ENCODE data around the gene ULBP1.
"Not testable (repeated sequence)": the region's sequence is repeated elsewhere in the genome, so short reads cannot be mapped to it uniquely, and the experiment has no call there.

Gene ULBP1

GRCh38 chr6:150008588-150008987, 44.8 kb downstream of the ULBP1 start:
- peak; percentile 32 for DNase-seq

- not testable (repeated sequence) for DNase-seq
Observed at GRCh38 chr6:150012846-150013784, 49.4 kb downstream of the ULBP1 start.

DNA sequence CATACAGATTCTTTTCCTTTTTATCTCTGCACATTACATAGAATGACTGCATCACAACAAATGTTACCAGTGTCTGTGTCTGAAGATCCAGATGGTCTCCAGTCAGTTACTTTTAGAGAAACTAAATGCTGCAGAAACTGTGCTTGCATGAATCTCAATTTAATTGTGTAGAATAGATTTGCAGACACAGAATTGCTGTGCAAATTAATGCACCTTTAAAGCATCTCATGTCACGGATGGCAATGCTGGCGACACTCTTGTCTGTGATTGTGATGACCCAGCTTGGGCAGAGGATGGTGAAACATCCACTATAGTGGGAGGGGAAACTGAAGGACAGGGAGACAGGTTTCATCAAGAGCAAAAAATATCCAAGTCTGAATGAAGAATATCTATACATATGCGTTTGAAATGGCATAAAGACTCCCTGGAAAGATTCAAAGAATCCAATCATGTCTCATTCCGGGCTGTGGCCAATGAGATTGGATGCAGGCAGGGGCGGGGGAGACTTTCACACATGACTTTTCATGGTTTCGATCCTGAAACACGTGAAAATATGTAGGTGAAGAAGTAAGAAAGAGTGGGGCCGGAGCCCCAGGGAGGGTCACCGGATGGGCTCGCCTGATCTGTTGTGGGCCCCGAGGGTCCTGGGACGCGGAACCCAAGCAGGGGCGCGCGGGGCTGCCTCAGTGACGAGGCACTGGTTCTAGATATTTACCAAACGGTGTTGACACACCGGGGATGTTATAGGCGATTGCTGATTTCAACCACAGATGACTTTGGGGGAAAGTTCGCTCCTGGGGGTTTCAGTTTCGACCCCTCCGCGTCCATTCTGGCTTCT, 50.3 kb downstream of the ULBP1 start:
- not testable (repeated sequence) for DNase-seq

- DNase-seq = not testable (repeated sequence)
Observed at GRCh38 chr6:150014623-150015280, 51.0 kb downstream of the ULBP1 start.

- DNase-seq = not testable (repeated sequence)
Observed at GRCh38 chr6:150015281-150016001, 51.7 kb downstream of the ULBP1 start.

DNA sequence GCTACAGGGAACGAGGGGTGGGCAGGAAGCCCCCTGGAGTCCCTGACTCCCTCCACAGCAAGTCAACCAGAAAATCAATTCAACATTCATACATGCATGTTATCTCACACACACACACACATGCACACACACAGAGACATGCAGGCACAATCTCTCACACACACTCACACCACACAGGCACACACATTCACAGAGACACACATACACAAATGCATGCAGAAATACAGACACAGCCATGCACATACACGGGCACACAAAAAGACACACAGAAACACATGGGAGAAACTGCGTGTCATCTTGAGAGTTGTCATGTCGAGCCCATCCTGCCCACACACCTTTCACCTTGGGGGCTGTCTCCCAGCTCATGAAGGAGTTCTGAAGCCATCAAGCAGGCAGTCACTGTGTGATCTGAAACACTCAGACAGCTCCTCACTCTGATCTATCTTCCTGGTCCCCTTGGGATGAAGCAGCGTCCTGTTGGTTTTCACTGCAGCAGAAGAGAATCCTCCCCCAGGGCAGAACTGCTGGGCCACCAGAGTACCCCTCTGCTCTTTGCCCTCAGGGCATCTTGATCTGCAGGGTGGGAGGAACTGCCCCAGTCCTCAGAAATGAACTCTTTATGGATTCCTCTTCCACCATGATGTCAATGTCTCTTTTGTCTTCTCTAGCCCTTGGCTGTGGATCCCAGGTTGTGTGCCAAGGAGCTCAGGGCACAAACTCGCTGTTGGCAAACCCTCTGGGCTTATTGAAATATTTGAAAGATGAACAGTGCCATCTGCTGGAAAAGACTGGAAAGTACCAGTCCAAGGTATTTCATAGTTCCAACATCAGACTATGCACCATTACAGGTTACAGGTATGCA, 52.8 kb downstream of the ULBP1 start:
- DNase-seq = peak; percentile 64

- not testable (repeated sequence) for DNase-seq
Observed at GRCh38 chr6:150017186-150017521, 53.4 kb downstream of the ULBP1 start.

GRCh38 chr6:150018846-150019580, 55.3 kb downstream of the ULBP1 start:
- DNase-seq = no peak

GRCh38 chr6:150021870-150022269, 58.1 kb downstream of the ULBP1 start:
- DNase-seq = not testable (repeated sequence)
